ENCODE measurements around the gene PLSCR1.
"Not testable (repeated sequence)": the region's sequence is repeated elsewhere in the genome, so short reads cannot be mapped to it uniquely, and the experiment has no call there.

- TF ChIP-seq CTCF (IDR thresholded peaks at IDR 0.05); SMC3 (IDR thresholded peaks at IDR 0.05); REST (IDR thresholded peaks at IDR 0.05); POLR2A (IDR thresholded peaks at IDR 0.05; ENCODE audit: low read length); EP300 (IDR thresholded peaks at IDR 0.05); BHLHE40 (IDR thresholded peaks at IDR 0.05; ENCODE audit: low read depth, low read length); CEBPB (IDR thresholded peaks at IDR 0.05): not testable (repeated sequence)
Observed at GRCh38 chr3:146497145-146497843, 47.1 kb downstream of the PLSCR1 start.

All from A549 (cell line).